ENCODE measurements around the gene TSEN54. TPM values are rescaled to one million over a fixed set of nuclear protein-coding genes. Genes with fewer than 3 reads are reported as not detected.

The TSEN54 gene
- total and polyA plus RNA-seq, 2 experiments from 2014 or later = 45.9 to 62.5 TPM

DNA sequence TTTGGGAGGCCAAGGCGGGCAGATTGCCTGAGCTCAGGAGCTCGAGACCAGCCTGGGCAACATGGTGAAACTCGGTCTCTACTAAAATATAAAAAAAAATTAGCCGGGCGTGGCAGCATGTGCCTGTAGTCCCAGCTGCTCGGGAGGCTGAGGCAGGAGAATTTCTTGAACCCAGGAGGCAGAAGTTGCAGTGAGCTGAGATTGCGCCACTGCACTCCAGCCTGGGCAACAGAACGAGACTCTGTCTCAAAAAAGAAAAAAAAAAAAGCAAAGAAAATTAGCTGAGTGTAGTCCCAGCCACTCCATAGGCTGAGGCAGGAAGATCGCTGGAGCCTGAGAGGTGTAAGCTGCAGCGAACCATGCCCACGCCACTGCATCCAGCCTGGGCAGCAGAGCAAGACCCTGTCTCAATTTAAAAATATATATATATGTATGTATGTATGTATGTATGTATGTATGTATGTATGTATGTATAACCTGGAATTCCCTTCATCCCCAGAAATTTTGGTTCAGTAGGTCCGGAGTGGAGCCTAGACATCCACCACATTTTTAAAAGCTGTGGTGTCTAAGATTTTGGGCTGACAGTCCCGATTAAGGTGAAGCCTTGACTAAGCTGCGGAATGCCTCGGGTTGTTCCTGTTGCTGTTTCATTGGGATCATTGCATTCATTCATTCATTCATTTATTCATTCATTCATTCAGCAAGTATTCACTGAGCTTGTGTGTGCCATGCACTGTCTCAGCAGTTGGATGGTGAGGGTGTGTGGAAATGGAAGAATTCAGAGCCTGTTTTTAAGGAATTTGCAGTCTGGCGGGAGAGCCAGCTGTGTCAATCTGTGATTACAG, 34.0 kb upstream of the TSEN54 start:
- Histone ChIP-seq H3K27me3 (ENCODE audit: insufficient read depth) (no peaks in the 10 kb centered on the region), H3K4me3 (no peak overlapping the region), H3K4me1 (ENCODE audit: insufficient read depth) (peaks cover 5% of the 10 kb centered on the region; the same call in 1 of the 2 replicates), H2AFZ (no peak overlapping the region), H3F3A (replicated peaks; ENCODE audit: low read depth) (no peaks in the 10 kb centered on the region), H3K79me2 (replicated peaks; ENCODE audit: insufficient read depth) (no peaks in the 10 kb centered on the region), H4K20me1 (replicated peaks; ENCODE audit: insufficient read depth) (no peaks in the 10 kb centered on the region; the same call in 1 of the 2 replicates), H3K4me2 (no peak overlapping the region), H3K27ac (ENCODE audit: low read depth) (no peak overlapping the region), H3K36me3 (ENCODE audit: insufficient read depth) (no peaks in the 10 kb centered on the region), H3K9me2 (ENCODE audit: insufficient read depth) (no peaks in the 10 kb centered on the region)
- TF ChIP-seq NANOG (IDR thresholded peaks at IDR 0.05; ENCODE audit: borderline replicate concordance) = no peak
- TF ChIP-seq EZH2 (IDR thresholded peaks at IDR 0.05; ENCODE audit: low read depth, unreplicated experiment) = no peak
- TF ChIP-seq CREB1 (CRISPR knock-in tag; IDR thresholded peaks at IDR 0.05; ENCODE audit: low read depth) = no peak
- no peak for TF ChIP-seq ZNF331 (CRISPR knock-in tag; IDR thresholded peaks at IDR 0.05; ENCODE audit: low read depth)
- no peak for TF ChIP-seq EZH2phosphoT487 (IDR thresholded peaks at IDR 0.05; ENCODE audit: unreplicated experiment)
- TF ChIP-seq REST (IDR thresholded peaks at IDR 0.05; ENCODE audit: unreplicated experiment) = no peak
- no peak for TF ChIP-seq STAT1 (IDR thresholded peaks at IDR 0.05; ENCODE audit: unreplicated experiment)
- TF ChIP-seq, protein P1, sequence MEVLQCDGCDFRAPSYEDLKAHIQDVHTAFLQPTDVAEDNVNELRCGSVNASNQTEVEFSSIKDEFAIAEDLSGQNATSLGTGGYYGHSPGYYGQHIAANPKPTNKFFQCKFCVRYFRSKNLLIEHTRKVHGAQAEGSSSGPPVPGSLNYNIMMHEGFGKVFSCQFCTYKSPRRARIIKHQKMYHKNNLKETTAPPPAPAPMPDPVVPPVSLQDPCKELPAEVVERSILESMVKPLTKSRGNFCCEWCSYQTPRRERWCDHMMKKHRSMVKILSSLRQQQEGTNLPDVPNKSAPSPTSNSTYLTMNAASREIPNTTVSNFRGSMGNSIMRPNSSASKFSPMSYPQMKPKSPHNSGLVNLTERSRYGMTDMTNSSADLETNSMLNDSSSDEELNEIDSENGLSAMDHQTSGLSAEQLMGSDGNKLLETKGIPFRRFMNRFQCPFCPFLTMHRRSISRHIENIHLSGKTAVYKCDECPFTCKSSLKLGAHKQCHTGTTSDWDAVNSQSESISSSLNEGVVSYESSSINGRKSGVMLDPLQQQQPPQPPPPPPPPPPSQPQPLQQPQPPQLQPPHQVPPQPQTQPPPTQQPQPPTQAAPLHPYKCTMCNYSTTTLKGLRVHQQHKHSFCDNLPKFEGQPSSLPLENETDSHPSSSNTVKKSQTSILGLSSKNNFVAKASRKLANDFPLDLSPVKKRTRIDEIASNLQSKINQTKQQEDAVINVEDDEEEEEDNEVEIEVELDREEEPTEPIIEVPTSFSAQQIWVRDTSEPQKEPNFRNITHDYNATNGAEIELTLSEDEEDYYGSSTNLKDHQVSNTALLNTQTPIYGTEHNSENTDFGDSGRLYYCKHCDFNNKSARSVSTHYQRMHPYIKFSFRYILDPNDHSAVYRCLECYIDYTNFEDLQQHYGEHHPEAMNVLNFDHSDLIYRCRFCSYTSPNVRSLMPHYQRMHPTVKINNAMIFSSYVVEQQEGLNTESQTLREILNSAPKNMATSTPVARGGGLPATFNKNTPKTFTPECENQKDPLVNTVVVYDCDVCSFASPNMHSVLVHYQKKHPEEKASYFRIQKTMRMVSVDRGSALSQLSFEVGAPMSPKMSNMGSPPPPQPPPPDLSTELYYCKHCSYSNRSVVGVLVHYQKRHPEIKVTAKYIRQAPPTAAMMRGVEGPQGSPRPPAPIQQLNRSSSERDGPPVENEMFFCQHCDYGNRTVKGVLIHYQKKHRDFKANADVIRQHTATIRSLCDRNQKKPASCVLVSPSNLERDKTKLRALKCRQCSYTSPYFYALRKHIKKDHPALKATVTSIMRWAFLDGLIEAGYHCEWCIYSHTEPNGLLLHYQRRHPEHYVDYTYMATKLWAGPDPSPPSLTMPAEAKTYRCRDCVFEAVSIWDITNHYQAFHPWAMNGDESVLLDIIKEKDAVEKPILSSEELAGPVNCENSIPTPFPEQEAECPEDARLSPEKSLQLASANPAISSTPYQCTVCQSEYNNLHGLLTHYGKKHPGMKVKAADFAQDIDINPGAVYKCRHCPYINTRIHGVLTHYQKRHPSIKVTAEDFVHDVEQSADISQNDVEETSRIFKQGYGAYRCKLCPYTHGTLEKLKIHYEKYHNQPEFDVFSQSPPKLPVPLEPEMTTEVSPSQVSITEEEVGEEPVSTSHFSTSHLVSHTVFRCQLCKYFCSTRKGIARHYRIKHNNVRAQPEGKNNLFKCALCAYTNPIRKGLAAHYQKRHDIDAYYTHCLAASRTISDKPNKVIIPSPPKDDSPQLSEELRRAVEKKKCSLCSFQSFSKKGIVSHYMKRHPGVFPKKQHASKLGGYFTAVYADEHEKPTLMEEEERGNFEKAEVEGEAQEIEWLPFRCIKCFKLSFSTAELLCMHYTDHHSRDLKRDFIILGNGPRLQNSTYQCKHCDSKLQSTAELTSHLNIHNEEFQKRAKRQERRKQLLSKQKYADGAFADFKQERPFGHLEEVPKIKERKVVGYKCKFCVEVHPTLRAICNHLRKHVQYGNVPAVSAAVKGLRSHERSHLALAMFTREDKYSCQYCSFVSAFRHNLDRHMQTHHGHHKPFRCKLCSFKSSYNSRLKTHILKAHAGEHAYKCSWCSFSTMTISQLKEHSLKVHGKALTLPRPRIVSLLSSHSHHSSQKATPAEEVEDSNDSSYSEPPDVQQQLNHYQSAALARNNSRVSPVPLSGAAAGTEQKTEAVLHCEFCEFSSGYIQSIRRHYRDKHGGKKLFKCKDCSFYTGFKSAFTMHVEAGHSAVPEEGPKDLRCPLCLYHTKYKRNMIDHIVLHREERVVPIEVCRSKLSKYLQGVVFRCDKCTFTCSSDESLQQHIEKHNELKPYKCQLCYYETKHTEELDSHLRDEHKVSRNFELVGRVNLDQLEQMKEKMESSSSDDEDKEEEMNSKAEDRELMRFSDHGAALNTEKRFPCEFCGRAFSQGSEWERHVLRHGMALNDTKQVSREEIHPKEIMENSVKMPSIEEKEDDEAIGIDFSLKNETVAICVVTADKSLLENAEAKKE (CRISPR knock-in tag; IDR thresholded peaks at IDR 0.05) = no peak
- no peak for TF ChIP-seq ZNF114 (CRISPR knock-in tag; IDR thresholded peaks at IDR 0.05)
- TF ChIP-seq, protein P2, sequence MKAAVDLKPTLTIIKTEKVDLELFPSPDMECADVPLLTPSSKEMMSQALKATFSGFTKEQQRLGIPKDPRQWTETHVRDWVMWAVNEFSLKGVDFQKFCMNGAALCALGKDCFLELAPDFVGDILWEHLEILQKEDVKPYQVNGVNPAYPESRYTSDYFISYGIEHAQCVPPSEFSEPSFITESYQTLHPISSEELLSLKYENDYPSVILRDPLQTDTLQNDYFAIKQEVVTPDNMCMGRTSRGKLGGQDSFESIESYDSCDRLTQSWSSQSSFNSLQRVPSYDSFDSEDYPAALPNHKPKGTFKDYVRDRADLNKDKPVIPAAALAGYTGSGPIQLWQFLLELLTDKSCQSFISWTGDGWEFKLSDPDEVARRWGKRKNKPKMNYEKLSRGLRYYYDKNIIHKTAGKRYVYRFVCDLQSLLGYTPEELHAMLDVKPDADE (IDR thresholded peaks at IDR 0.05) = no peak
- TF ChIP-seq JUNB (IDR thresholded peaks at IDR 0.05; ENCODE audit: unreplicated experiment) = no peak
- TF ChIP-seq POLR2AphosphoS5 (IDR thresholded peaks at IDR 0.05; ENCODE audit: low read depth) = no peak
- TF ChIP-seq CTCF (conservative IDR thresholded peaks at IDR 0.05; ENCODE audit: low read depth in 2 of 2) = no peak
- Mint-ChIP-seq H3K4me1 (peaks cover 10% of the 10 kb centered on the region), H3K9me3 (no peaks in the 10 kb centered on the region), H3K4me3 (no peak overlapping the region), H3K27ac (0 out of 2 replicates have a peak overlapping the region, but pooled peaks have one; percentile 28), H3K36me3 (ENCODE audit: low read depth) (peaks cover 2% of the 10 kb centered on the region; the same call in 1 of the 3 replicates), H3K27me3 (ENCODE audit: insufficient read depth, low read depth, poor library complexity) (peaks cover 16% of the 10 kb centered on the region)
- DNase-seq (ENCODE audit: low spot score) (no peak), ATAC-seq (no peak)

Measured in GM23338 (cell line).